SH-SY5Y (cell line): ENCODE measurements around the gene SLC23A1.

Source experiments
- GATA2 ChIP-seq: IDR thresholded peaks from 2 replicates; pipeline ENCODE4 v1.6.1; 2011; ENCODE audit warnings: mild to moderate bottlenecking, low read depth, low read length
- GATA3 ChIP-seq: IDR thresholded peaks from 2 replicates; pipeline ENCODE4 v1.6.1; 2011; ENCODE audit warnings: low read depth, mild to moderate bottlenecking, low read length, moderate library complexity

DNA sequence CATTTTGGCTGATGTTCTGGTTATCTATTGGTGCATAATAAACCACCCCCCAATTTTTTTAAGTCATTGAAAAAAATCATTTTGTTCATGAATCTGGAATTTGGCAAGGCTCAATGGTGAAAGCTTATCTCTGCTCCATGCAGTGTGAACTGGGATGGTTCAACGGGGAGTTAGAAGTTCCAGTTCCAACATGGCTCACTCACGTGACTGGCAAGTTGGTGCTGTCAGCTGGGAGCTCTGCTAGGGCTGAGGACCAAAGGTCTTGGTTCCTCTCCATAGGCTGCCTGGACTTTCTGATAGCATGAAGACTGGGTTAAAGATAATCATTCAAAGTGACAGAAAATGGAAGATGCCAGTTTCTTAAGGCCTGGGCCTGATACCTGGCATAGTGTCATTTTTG is 23.9 kb upstream of the SLC23A1 start:
- TF ChIP-seq GATA2 = no peak
- TF ChIP-seq GATA3 = no peak
